Loucy (cell line): ENCODE data around the gene CTRL.

Source experiments
- H2AFZ ChIP-seq: fragments of 200-600 bp; sonication (generic); 2 replicates; pipeline ENCODE4 v1.6.0; 2016; ENCODE audit warnings: antibody characterized with exemption, mild to moderate bottlenecking, low read length, moderate library complexity
- H3F3A ChIP-seq: fragments of 200-600 bp; 2 replicates; pipeline ENCODE4 v1.6.0; 2016; ENCODE audit warnings: antibody characterized with exemption, low read depth, mild to moderate bottlenecking
- H3K27me3 ChIP-seq: fragments of 200-600 bp; sonication (generic); 2 replicates; pipeline ENCODE4 v1.6.1; 2014; ENCODE audit warnings: low read length, mild to moderate bottlenecking; ENCODE audit not compliant: insufficient read depth, poor library complexity, severe bottlenecking
- H3K36me3 ChIP-seq: fragments of 200-600 bp; sonication (generic); 2 replicates; pipeline ENCODE4 v1.6.1; 2016; ENCODE audit warnings: low read length; ENCODE audit not compliant: insufficient read depth
- H3K4me1 ChIP-seq: fragments of 200-600 bp; sonication (generic); 2 replicates; pipeline ENCODE4 v1.5.1; 2014; ENCODE audit warnings: low read length, mild to moderate bottlenecking; ENCODE audit not compliant: insufficient read depth, poor library complexity, severe bottlenecking
- H3K4me2 ChIP-seq: fragments of 200-600 bp; sonication (generic); 2 replicates; pipeline ENCODE4 v1.6.0; 2014; ENCODE audit warnings: antibody characterized with exemption, low read length, low read depth, mild to moderate bottlenecking; ENCODE audit not compliant: poor library complexity, severe bottlenecking
- H3K4me3 ChIP-seq: fragments of 200-600 bp; sonication (generic); 2 replicates; pipeline ENCODE4 v1.5.1; 2014; ENCODE audit warnings: low read length, mild to moderate bottlenecking, mixed read lengths; ENCODE audit not compliant: poor library complexity, severe bottlenecking
- H3K79me2 ChIP-seq: fragments of 200-600 bp; sonication (generic); 2 replicates; pipeline ENCODE4 v1.6.1; 2014; ENCODE audit warnings: low read length; ENCODE audit not compliant: insufficient read depth
- H3K9ac ChIP-seq: fragments of 200-600 bp; sonication (generic); 2 replicates; pipeline ENCODE4 v1.6.0; 2014; ENCODE audit warnings: mild to moderate bottlenecking, low read depth, low read length, moderate library complexity; ENCODE audit not compliant: poor library complexity, severe bottlenecking
- H3K9me2 ChIP-seq: fragments of 200-600 bp; sonication (generic); replicated peaks from 2 replicates; pipeline ENCODE4 v1.6.1; 2016; ENCODE audit warnings: low read depth, low read length, mixed read lengths
- H3K9me3 ChIP-seq: fragments of 200-600 bp; sonication (generic); 2 replicates; pipeline ENCODE4 v1.6.1; 2014; ENCODE audit warnings: mild to moderate bottlenecking, antibody characterized with exemption, low read length, low read depth; ENCODE audit not compliant: insufficient read depth
- H4K20me1 ChIP-seq: fragments of 200-600 bp; sonication (generic); 2 replicates; pipeline ENCODE4 v1.6.0; 2014; ENCODE audit warnings: antibody characterized with exemption, low read length, mild to moderate bottlenecking; ENCODE audit not compliant: insufficient read depth, poor library complexity, severe bottlenecking
- EZH2phosphoT487 ChIP-seq: fragments of 200-600 bp; IDR thresholded peaks from 2 replicates; pipeline ENCODE4 v1.6.1; 2018; ENCODE audit warnings: antibody characterized with exemption, mild to moderate bottlenecking, moderate library complexity, borderline replicate concordance
- TF ChIP-seq, protein P1 (sequence below): fragments of 200-600 bp; sonication (generic); conservative IDR thresholded peaks from 2 replicates; pipeline ENCODE4 v1.5.1; 2014; ENCODE audit warnings: mild to moderate bottlenecking, antibody characterized with exemption, low read length

The CTRL gene

DNA sequence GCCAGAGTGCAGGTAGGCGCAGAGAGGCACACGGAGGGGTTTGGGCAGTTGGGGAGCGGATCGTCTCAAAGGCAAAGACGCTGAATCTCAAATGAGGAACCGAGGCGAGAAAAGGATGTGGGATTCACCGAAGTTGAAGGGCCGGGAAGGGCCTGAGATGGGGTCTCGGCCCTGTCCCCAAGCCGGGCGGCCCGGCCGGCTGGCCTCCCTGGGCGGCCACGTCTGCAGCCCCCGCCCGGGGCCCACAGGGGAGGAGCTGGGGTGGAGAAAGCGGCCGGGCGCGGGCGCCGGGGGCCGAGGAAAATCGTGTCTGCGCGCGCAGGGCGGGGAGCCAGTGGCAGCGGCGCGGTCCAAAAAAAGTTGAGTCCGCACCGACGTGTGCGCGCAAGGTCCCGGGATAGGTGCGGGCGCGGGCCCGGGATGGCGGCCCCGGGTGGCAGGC is 36.3 kb upstream of the CTRL start:
- no peaks in the 10 kb centered on the region for H3K9me3 ChIP-seq
- peak overlapping the region; percentile 75 for H3K4me3 ChIP-seq
- peak overlapping the region; percentile 80 for H2AFZ ChIP-seq
- no peaks in the 10 kb centered on the region for H3K27me3 ChIP-seq
- peak overlapping the region; percentile 54 for H3K9ac ChIP-seq
- no peaks in the 10 kb centered on the region; the same call in 1 of the 2 replicates for H3F3A ChIP-seq
- H3K79me2 ChIP-seq: no peaks in the 10 kb centered on the region
- TF ChIP-seq, protein P1, sequence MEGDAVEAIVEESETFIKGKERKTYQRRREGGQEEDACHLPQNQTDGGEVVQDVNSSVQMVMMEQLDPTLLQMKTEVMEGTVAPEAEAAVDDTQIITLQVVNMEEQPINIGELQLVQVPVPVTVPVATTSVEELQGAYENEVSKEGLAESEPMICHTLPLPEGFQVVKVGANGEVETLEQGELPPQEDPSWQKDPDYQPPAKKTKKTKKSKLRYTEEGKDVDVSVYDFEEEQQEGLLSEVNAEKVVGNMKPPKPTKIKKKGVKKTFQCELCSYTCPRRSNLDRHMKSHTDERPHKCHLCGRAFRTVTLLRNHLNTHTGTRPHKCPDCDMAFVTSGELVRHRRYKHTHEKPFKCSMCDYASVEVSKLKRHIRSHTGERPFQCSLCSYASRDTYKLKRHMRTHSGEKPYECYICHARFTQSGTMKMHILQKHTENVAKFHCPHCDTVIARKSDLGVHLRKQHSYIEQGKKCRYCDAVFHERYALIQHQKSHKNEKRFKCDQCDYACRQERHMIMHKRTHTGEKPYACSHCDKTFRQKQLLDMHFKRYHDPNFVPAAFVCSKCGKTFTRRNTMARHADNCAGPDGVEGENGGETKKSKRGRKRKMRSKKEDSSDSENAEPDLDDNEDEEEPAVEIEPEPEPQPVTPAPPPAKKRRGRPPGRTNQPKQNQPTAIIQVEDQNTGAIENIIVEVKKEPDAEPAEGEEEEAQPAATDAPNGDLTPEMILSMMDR: no peak
- no peak for TF ChIP-seq EZH2phosphoT487
- H4K20me1 ChIP-seq: no peaks in the 10 kb centered on the region
- no peaks in the 10 kb centered on the region for H3K36me3 ChIP-seq
- no peaks in the 10 kb centered on the region for H3K9me2 ChIP-seq
- peaks cover 18% of the 10 kb centered on the region for H3K4me1 ChIP-seq
- peak overlapping the region; percentile 65 for H3K4me2 ChIP-seq

DNA sequence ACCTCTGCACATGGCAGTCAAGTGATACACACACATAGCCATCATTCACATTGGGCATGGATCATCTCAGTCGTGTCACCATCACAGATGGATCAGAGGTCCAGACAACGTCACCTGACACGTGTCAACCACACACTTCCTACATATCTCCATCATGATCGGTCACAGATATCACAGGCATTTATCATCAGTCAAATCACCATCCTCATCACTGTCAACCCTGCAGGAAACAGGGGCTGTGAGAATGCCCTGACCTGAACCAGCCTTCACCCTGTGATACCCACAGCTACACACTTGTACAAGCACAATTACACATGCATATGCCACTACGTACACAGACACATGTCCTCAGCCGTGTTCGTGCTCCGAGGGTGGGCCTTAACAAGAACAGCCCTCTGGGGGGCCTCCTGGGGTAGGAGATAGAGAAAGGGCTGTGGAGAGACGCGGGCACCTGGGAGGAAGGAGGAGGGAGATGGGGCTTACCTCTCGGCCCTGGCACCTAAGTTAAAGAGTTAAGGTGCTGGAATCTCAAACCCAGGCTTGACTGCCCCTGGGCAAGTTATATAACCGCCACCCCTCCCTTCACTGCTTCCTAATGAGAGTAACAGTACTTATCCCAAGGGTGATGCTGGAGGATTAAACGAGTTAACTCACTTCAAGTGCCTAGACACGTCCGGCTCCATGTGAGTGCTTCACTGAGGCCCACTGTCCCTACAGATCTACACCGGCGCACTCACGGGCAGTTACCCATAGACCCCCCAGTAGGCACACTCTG is 35.7 kb upstream of the CTRL start:
- Histone ChIP-seq H3K79me2 (no peaks in the 10 kb centered on the region), H3K9me3 (no peaks in the 10 kb centered on the region), H2AFZ (peak overlapping the region; percentile 80), H3K27me3 (no peaks in the 10 kb centered on the region), H3K4me1 (peaks cover 18% of the 10 kb centered on the region), H3F3A (no peaks in the 10 kb centered on the region; the same call in 1 of the 2 replicates), H3K36me3 (no peaks in the 10 kb centered on the region), H3K9ac (peak overlapping the region; percentile 54), H4K20me1 (no peaks in the 10 kb centered on the region), H3K4me3 (peak overlapping the region; percentile 75), H3K9me2 (no peaks in the 10 kb centered on the region), H3K4me2 (peak overlapping the region; percentile 65)
- TF ChIP-seq, protein P1: no peak
- TF ChIP-seq EZH2phosphoT487: no peak

DNA sequence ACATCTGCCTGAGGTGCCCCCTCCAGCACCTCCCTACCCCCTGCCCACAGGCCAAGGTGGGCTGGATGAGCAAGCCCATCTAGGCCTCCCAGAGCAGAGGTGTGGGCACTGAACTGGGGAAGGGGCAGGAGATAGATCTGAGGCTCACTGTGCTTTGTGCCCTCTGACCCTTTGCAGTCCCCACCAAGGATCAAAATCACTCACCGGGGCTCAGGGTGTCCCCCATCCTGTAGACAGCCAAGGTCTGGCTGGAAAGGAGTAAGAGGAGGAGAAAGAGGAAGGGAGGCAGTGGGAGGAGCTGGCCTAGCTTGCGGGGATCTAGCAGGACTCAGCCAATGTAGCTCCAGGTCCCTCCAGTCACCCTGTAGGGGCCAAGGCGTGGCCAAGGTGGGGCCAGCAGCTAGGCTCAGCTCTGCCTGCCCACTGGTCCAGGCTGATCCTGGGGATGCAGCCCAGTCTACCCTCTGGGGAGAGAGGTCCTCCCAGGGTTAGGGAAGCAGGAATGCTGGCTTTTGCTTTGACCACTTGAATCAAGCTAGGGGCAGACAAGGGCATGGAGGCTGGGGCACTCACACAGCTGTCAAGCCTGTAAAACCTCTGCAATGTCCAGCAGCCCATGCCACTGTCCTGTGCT is 35.0 kb upstream of the CTRL start:
- Histone ChIP-seq H3K9me3 (no peaks in the 10 kb centered on the region), H2AFZ (no peak overlapping the region), H3K9me2 (no peaks in the 10 kb centered on the region), H3K36me3 (no peaks in the 10 kb centered on the region), H3K4me3 (no peak overlapping the region), H3K79me2 (no peaks in the 10 kb centered on the region), H3K4me2 (peak overlapping the region; percentile 65), H3F3A (no peaks in the 10 kb centered on the region; the same call in 1 of the 2 replicates), H3K27me3 (no peaks in the 10 kb centered on the region), H3K9ac (peak overlapping the region; percentile 35), H4K20me1 (no peaks in the 10 kb centered on the region), H3K4me1 (peaks cover 18% of the 10 kb centered on the region)
- no peak for TF ChIP-seq EZH2phosphoT487
